Esophagus (tissue), 2 donors: ENCODE measurements around the gene MAN1A2. TPM values are rescaled to one million over a fixed set of nuclear protein-coding genes. Genes with fewer than 3 reads are reported as not detected.

Experiments used
- H3K27ac ChIP-seq, 2 donors: one replicate each; pipeline ENCODE4 v1.5.1; 2013; ENCODE audit warnings: low read depth in 2 of 2, mild to moderate bottlenecking in 2 of 2, inconsistent platforms in 1 of 2, low read length in 1 of 2, moderate library complexity in 1 of 2
- H3K27me3 ChIP-seq, 2 donors: one replicate each; pipeline ENCODE4 v1.6.1; 2013; ENCODE audit warnings: low read length in 2 of 2, control low read depth in 1 of 2, mild to moderate bottlenecking in 1 of 2; ENCODE audit not compliant: insufficient read depth in 2 of 2, control insufficient read depth in 1 of 2
- H3K36me3 ChIP-seq, 2 donors: one replicate each; pipeline ENCODE4 v1.6.1; 2013; ENCODE audit warnings: low read length in 1 of 2; ENCODE audit not compliant: control insufficient read depth in 2 of 2, insufficient read depth in 2 of 2
- H3K4me1 ChIP-seq, 2 donors: one replicate each; pipeline ENCODE4 v1.6.1; 2013; ENCODE audit warnings: low read length in 1 of 2; ENCODE audit not compliant: control insufficient read depth in 2 of 2, insufficient read depth in 2 of 2
- H3K4me3 ChIP-seq, 2 donors: one replicate each; pipeline ENCODE4 v1.5.1; 2013; ENCODE audit warnings: low read length in 2 of 2, mild to moderate bottlenecking in 2 of 2, low read depth in 1 of 2, moderate library complexity in 1 of 2
- H3K9me3 ChIP-seq, 2 donors: one replicate each; pipeline ENCODE4 v1.6.1; 2013; ENCODE audit warnings: mild to moderate bottlenecking in 2 of 2, low read depth in 1 of 2, low read length in 1 of 2, moderate library complexity in 1 of 2; ENCODE audit not compliant: control insufficient read depth in 2 of 2, insufficient read depth in 1 of 2
- WGBS, 2 donors: extraction: QIAGEN DNeasy Blood & Tissue Kit; methylation state at CpG; one replicate each; pipeline ENCODE4 v1.1.7; 2013; 5-methylcytosine and 5-hydroxymethylcytosine counted together
- polyA plus RNA-seq, 2 donors: library from polyadenylated mRNA; stranded (reverse); fragments of 200-250 nt; gene quantifications; one replicate each; pipeline ENCODE4 v1.2.3, GENCODE V29; 2013
- donor health status: healthy with polysubstance abuse.
- donor health status: Bipolar disorder and iron deficiency.

Gene MAN1A2
- polyA plus RNA-seq, 2 donors: 4.7 to 6.2 TPM

DNA sequence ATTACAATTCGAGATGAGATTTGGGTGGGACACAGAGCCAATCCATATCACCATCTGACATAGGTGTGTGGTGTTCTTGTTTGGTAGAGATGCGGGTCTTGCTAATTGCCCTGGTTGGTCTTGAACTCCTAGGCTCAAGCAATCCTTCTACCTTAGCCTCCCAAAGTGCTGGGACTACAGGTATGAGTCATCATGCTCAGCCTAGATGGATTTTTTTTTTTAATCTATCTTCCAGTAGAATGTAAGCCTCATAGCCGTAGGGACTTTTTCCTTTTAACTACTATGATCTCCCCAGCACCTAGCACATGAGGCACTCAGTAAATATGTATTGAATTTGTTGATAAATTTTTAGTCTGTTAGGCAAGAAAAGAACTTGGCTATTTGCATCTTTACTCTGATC is 144.0 kb downstream of the MAN1A2 start:
- Histone ChIP-seq H3K4me3 (no peak overlapping the region), H3K4me1 (no peaks in the 10 kb centered on the region), H3K36me3 (peaks cover 0 to 2% of the 10 kb centered on the region in 2 donors), H3K27me3 (no peaks in the 10 kb centered on the region), H3K9me3 (no peaks in the 10 kb centered on the region), H3K27ac (no peak overlapping the region)
- WGBS, 2 donors: 75 to 76% methylated on average over 3 of the region's 3 CpGs

DNA sequence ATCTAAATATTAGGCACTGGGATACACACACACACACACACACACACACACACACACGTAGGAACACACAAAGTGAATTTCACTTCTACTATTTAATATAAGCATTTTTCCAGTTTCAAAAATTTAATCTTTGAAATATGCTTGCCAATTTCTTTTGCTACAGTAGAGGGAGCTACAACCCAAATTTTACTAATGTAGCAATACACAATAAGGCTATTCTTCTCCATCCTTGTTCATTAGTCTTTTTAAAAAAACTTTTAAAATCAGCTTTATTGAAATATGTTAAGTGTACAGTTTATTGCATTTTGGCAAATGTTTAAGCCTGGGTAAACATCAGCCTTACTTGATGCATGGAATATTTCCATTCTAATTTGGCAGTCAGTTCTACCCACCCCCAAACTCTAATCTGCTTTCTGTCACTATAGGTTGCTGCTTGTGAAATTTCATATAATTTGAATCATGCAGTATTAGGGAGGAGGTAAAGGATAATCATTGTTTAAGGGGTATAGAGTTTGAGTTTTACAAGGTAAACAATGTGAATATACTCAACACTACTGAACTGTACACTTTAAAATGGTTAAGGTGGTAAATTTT is 145.6 kb downstream of the MAN1A2 start:
- Histone ChIP-seq H3K9me3 (no peaks in the 10 kb centered on the region), H3K36me3 (peaks cover 0 to 2% of the 10 kb centered on the region in 2 donors), H3K27me3 (no peaks in the 10 kb centered on the region), H3K4me1 (no peaks in the 10 kb centered on the region), H3K4me3 (no peak overlapping the region), H3K27ac (no peak overlapping the region)
- 5 to 29% methylated on average over 1 of the region's 1 CpG for WGBS, 2 donors

DNA sequence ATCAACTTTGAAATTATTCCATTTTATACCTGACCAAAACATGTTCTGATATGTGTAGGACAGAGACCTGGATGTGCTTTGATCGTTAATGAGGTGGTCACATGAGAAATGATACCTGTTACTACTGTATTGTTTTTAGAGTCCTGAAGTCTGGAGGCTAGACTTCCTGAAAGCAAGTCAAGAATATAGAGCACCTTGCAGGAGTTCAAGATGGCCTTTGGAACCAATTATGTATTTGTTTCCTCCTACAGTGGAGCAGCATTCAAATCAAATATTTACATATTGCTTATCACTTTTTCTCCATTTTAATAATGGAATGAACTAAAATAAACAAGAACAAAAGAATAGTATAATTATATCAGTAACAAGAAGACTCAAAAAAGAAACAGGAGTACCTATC is 155.9 kb downstream of the MAN1A2 start:
- Histone ChIP-seq H3K4me3 (no peak overlapping the region), H3K36me3 (no peaks in the 10 kb centered on the region), H3K9me3 (no peaks in the 10 kb centered on the region), H3K27ac (no peak overlapping the region), H3K4me1 (no peaks in the 10 kb centered on the region), H3K27me3 (no peaks in the 10 kb centered on the region)
- 91 to 97% methylated on average over 1 of the region's 1 CpG for WGBS, 2 donors

DNA sequence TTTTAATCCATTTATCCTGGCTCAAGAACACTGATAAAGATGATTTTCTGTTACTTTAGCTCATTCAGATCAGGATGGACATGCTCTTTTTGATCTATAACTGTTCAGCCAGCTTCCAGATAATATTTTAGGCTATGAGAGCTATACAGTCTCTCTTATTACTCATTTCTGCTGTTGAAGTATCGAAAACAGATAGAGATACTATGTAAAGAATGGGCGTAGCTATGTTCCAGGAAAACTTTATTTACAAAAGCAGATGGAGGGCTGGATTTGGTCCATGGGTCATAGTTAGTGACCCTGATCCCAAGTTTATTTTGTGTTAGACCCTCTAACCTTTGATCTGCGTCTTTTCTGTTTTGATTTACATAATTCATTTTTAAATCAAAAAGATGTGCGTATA is 159.8 kb downstream of the MAN1A2 start:
- 71 to 87% methylated on average over 4 of the region's 4 CpGs for WGBS, 2 donors
- H3K4me3 ChIP-seq: no peak overlapping the region
- H3K27ac ChIP-seq: no peak overlapping the region
- H3K9me3 ChIP-seq: no peaks in the 10 kb centered on the region
- H3K4me1 ChIP-seq: no peaks in the 10 kb centered on the region
- H3K36me3 ChIP-seq: no peaks in the 10 kb centered on the region
- no peaks in the 10 kb centered on the region for H3K27me3 ChIP-seq

DNA sequence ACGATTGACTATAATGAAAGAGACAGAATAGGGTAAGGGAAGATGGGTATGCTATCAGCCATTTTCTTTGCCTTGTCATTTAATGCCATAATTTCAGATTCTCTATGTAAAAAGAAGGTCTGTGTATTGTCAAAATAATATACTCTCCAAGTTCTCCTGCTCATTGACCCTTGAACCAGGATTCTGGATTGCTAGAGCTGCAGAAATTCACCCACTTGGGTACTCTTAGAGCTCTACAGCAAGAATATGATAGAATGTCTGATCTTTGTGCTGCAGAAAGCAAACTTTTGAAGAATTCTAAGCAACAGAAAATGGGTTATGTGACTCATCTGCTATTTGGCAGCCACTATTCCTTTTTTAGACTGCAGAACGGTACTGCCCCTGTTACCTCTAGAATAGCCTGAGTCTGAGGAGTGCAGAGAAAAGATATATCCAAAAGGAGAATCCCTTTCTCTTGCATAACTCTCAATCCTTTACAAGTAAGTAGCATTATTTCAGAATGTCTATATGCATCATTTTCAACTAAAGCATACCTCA is 160.4 kb downstream of the MAN1A2 start:
- no peaks in the 10 kb centered on the region for H3K27me3 ChIP-seq
- no peak overlapping the region for H3K4me3 ChIP-seq
- no peaks in the 10 kb centered on the region for H3K36me3 ChIP-seq
- H3K4me1 ChIP-seq: no peaks in the 10 kb centered on the region
- 47 to 51% methylated on average over 2 of the region's 2 CpGs for WGBS, 2 donors
- no peak overlapping the region for H3K27ac ChIP-seq
- no peaks in the 10 kb centered on the region for H3K9me3 ChIP-seq

DNA sequence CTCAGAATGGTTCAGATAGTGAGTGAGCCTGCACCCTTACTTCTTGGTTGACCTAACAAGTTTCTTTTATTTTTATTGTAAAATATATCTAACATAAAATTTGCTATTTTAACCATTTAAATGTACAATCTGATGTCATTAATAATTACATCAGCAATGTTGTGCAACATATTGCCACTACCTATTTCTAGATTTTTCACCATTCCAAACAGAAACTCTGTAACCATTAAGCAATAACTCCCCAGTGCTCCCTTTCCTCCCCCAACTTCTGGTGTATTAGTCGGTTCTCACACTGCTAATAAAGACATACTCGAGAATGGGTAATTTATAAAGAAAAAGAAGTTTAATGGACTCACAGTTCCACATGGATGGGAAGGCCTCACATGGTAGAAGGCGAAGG is 162.4 kb downstream of the MAN1A2 start:
- no peaks in the 10 kb centered on the region for H3K27me3 ChIP-seq
- no peak overlapping the region for H3K27ac ChIP-seq
- no peak overlapping the region for H3K4me3 ChIP-seq
- H3K9me3 ChIP-seq: no peaks in the 10 kb centered on the region
- H3K36me3 ChIP-seq: no peaks in the 10 kb centered on the region
- H3K4me1 ChIP-seq: no peaks in the 10 kb centered on the region
- WGBS, 2 donors: 98% methylated on average over 3 of the region's 3 CpGs

DNA sequence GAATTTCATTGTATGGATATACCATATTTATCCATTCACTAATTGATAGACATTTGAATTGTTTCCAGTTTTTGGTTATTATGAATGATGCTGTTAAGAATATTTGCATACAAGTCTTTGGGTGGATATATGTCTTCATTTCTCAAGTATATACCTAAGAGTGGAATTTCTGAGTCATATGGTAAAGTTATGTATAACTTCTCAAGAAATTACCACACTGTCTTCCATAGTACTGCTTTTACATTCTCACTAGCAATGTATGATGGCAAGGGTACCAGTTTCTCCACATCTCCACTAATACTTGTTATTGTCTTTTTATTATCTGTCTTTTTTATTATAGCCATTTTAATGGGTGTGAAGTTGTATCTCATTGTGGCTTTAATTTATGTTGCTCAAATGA is 164.0 kb downstream of the MAN1A2 start:
- no peaks in the 10 kb centered on the region for H3K27me3 ChIP-seq
- H3K4me1 ChIP-seq: peaks cover 0 to 2% of the 10 kb centered on the region in 2 donors
- H3K27ac ChIP-seq: no peak overlapping the region
- no peaks in the 10 kb centered on the region for H3K9me3 ChIP-seq
- H3K36me3 ChIP-seq: no peaks in the 10 kb centered on the region
- no peak overlapping the region for H3K4me3 ChIP-seq

DNA sequence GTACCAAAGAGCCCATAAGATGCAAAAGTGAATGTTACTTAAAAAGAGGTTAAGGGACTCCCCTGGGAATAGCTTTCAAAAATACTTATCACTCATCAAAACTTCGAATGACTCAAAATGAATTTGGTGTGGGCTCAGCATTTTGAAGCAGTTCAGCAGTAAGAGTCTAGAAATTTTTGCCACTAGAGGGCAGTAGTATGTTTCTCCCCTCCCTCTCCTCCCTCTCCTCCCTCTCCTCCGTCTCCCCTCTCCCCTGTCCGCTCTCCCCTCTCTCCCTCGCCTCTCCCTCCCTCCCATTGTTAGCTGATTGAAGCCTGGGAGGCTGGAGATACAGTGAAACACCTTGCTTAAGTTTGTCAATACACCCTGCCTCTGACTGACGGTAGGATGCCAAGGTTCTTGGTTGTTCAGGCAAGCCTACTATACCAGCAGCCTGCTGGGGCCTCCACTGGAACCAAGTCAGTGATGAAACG is 167.8 kb downstream of the MAN1A2 start:
- Histone ChIP-seq H3K36me3 (no peaks in the 10 kb centered on the region), H3K27me3 (no peaks in the 10 kb centered on the region), H3K9me3 (no peaks in the 10 kb centered on the region), H3K4me3 (no peak overlapping the region), H3K27ac (no peak overlapping the region), H3K4me1 (peaks cover 0 to 2% of the 10 kb centered on the region in 2 donors)
- 5 to 10% methylated on average over 6 of the region's 6 CpGs for WGBS, 2 donors

DNA sequence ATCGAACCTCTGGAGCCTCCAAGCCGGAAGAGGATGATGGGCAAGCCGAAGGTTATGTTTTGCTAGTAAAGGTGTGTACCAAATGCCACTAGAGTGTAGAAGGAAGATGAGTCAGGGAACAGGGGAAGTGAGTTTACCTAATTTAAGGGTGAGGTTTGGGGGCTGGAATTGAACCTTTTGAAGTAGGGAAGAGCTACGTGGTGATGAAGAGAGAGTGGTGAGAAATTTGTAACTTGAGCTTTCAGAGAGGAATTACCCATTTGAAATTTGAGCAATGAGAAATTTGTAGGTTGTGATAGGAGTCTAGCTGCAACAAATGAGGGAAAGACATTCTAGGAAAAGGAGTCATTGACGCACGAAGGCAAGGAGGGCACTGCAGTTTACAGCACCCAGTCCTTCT is 168.6 kb downstream of the MAN1A2 start:
- no peak overlapping the region for H3K27ac ChIP-seq
- H3K4me3 ChIP-seq: no peak overlapping the region
- H3K9me3 ChIP-seq: no peaks in the 10 kb centered on the region
- H3K4me1 ChIP-seq: peaks cover 1 to 3% of the 10 kb centered on the region in 2 donors
- no peaks in the 10 kb centered on the region for H3K36me3 ChIP-seq
- H3K27me3 ChIP-seq: no peaks in the 10 kb centered on the region
- 77 to 83% methylated on average over 6 of the region's 6 CpGs for WGBS, 2 donors

DNA sequence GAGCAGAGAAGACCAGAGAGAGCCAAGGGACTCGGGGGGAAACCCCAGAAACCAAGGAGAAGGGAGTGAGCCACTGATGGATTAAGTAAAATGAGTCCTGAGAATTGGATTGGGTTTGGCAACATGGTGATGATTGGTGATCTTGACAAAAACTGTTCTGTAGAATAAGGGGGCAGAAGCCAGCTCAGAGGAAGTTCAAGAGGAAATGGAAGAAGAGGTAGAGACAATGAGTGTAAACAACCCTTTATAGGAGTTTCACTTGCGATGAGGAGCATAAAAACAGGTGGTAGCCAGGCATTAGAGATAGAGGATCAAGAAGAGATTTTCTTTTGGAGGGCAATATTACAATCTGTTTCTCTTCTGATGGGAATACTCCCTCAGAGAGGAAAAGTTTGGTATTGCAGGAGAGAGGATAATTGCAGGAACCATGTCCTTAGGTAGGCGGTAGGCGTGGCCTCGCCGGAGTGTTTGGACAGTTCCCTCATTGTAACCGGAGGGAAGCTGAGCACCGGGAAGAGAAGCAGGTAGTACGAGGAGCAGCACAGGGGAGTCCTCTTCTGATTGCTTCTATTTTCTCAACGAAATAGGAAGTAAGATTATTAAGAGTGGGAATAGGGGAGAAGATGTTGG is 170.2 kb downstream of the MAN1A2 start:
- Histone ChIP-seq H3K4me1 (peaks cover 4% of the 10 kb centered on the region in 2 donors), H3K27ac (no peak overlapping the region), H3K36me3 (no peaks in the 10 kb centered on the region), H3K27me3 (no peaks in the 10 kb centered on the region), H3K4me3 (no peak overlapping the region), H3K9me3 (no peaks in the 10 kb centered on the region)
- WGBS, 2 donors: 40 to 41% methylated on average over 10 of the region's 10 CpGs
